ENCODE data around the gene MRPL36. TPM values are rescaled to one million over a fixed set of nuclear protein-coding genes. Genes with fewer than 3 reads are reported as not detected.

Gene MRPL36
- total RNA-seq, 2 experiments from 2014 or later: 104 to 108 TPM

DNA sequence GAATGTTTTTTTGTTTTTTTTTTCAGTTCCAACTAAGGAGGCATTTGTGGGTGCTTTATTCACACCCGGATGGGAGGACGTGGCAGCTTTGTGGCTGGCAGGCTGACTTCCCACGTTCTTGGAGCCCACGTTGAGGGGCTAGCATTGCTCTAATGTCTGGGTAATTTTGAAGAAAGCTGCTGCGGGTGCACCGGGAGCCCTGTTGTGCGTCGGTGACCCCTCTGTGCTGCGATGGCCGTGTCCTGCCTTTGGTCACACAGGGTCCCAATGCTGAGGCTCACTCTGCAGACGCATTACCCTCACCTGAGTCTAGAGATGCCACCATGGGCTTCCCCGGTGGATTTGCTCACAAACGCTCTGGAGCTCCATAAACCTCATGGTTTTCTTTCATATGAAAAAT lies 35.8 kb upstream of the MRPL36 start:
- Mint-ChIP-seq H3K4me3 (no peak overlapping the region), H3K9me3 (no peaks in the 10 kb centered on the region), H3K27me3 (peaks cover 20% of the 10 kb centered on the region), H3K27ac (no peak overlapping the region), H3K4me1 (no peaks in the 10 kb centered on the region), H3K36me3 (no peaks in the 10 kb centered on the region)
- DNase-seq: no peak

DNA sequence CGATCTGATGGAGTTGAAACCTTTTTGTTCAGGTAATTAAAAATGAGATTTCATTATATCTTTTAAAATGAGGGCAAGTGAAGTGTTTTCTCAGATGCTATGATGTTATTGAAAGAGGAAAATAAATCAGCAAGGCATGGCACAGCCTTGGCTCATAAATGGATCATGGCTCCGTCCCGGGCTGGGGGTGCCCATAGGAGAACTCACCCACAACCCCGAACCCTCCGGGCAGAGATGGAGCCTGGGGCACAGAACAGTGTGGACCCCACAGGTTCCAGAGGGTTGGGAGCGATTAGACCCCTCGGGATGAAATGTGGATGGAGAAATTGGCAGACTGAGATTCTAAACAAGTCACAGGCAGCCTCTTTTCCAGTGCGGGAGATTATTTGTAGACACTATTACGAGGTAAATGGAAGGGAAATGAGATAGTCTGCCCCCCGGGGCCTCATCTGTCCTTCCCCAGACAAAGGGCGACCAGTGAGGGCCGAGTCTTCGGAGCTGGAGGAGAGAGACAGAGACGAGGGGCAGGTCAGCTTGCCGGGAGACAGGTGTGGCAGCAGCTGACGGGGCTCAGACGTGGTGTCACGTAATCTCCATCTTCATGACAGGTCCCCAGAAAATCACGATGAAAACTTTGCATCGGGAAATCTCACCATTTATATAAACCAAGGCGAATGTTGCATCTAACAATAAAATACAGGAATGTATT lies 35.2 kb upstream of the MRPL36 start:
- no peak for DNase-seq
- Mint-ChIP-seq H3K27ac (no peak overlapping the region), H3K9me3 (no peaks in the 10 kb centered on the region), H3K4me1 (no peaks in the 10 kb centered on the region), H3K27me3 (peaks cover 16% of the 10 kb centered on the region), H3K36me3 (no peaks in the 10 kb centered on the region), H3K4me3 (no peak overlapping the region)

DNA sequence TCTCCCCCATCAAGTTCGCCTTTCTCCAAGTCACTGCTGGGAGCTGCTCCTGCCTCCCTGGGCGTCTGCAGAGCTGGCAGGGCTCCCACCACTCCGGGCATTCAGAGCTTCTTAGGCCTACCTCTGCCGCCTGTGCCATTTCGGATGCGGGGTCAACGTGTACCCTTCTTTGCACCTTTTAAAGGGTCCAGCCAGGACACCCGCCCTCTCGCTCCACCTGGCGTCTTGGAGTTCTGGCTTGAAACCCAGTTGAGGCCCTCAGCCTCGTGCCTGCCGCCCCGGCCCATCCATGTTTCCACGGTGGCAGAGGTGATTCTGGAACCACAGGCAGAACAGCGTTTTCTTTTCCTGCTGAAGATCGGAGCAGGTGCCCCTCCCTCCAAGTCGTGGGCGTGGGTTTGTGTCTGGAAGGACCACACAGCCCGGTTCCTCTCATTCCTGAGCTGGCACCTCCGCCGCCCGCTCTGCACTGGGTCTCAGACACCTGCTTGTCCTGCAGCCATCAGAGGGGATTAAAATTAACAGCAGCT lies 34.5 kb upstream of the MRPL36 start:
- no peak for DNase-seq
- H3K4me3 Mint-ChIP-seq: no peak overlapping the region
- H3K36me3 Mint-ChIP-seq: no peaks in the 10 kb centered on the region
- H3K9me3 Mint-ChIP-seq: no peaks in the 10 kb centered on the region
- no peak overlapping the region for H3K27ac Mint-ChIP-seq
- peaks cover 9% of the 10 kb centered on the region for H3K27me3 Mint-ChIP-seq
- H3K4me1 Mint-ChIP-seq: no peaks in the 10 kb centered on the region

DNA sequence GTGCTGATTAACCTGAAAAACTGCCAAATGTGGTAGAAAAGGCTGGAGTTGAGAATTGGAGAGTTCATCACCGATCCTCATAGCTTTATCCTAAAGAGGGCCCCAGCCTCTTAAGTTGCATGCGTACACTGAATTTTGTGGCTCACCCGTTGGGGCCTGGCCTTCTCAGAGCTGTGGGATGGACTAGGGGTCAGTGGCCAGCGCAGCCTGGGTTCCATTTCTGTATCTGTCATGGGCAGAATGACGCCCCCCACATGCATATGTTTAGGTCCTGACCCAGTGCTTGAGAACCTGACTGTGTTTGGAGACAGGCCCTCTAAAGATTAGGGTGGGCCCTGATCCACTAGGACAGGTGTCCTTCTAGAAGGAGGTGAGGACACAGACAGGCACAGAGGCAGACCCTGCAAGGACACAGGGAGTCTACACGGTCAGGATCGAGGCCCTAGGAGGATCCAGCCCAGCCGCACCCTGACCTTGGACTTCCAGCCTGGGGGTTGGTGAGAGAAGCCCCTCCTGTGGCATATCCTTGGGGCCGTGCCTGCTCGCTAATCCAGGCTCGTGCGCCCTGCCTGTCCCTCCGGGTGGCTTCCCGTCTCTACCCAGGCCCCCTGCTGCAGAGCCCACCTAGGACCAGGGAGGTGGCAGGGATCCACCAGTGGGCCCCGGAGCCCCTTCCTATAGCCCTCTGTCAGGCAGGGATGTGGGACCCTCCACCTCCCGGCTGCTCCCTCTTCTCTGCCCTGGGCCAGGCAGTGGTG lies 33.8 kb upstream of the MRPL36 start:
- Mint-ChIP-seq H3K4me1 (no peaks in the 10 kb centered on the region), H3K9me3 (no peaks in the 10 kb centered on the region), H3K27me3 (peaks cover 6% of the 10 kb centered on the region), H3K36me3 (no peaks in the 10 kb centered on the region), H3K4me3 (no peak overlapping the region), H3K27ac (no peak overlapping the region)
- no peak for DNase-seq

DNA sequence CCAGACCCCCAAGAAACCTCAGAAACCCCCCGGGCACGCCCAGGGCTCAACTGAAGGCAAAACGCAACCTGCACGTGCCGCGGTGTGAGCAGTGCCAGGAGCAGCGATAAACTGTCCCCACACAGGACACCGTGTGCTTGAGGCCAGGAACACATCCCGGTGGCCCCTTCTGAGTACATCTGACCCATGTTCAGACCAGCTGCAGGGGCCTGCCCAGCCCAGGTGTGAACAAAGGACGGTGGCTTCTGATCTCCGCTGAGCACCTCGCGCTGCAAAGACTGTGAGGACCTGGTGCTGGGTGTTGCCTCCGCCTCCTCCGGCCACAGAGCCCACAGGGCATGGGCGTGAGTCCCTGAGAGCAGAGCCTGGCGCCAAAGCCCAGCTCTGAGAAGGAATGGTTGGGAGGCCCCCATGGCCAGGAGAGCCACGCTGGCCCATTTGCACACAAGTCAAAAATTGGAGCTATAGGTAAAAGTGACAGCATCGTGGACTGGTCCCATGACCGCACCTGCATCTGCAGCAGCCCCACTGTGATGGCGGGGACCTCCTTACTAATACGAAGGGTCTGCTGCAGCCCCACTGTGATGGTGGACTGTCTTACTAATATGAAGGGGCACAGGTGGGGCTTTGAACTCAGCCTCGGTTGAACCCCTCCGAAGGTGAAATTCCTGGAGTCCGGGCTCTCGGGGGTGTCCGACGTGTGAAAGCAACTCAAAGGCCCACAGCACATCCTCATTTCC lies 33.0 kb upstream of the MRPL36 start:
- Mint-ChIP-seq H3K4me3 (no peak overlapping the region), H3K36me3 (no peaks in the 10 kb centered on the region)

DNA sequence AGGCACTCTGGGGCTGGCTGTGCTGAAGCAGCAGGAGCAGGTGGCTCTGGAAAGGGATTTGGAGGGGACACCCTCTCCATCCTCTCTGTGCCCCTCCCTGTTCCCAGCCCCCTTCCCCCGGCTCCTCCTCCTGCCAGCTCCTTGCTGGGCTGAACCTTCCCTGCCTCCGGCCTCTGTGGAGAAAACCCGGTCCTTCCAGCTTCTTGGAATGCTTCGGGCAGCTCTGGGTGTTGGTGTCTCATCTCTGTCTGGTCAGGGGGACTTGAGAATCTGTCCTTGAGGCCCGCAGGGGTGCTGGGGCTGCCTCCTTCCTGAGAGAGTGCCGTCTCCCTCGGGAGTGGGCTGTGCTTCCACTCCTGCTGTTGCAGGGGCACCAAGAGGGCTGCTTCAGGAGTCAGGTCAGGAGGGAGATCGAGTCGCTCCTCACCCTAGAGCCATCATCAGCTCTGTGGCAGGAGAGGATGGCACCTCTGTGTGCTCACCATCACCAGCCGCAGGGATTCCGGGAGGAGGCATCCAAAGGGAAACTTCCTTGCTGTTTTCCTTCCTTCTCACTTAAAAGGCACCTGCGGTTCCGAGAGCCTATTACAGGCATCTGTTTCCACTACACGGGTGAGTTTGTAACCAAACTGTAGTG lies 32.2 kb upstream of the MRPL36 start:
- no peaks in the 10 kb centered on the region for H3K36me3 Mint-ChIP-seq
- no peaks in the 10 kb centered on the region for H3K4me1 Mint-ChIP-seq
- no peak for DNase-seq
- H3K27me3 Mint-ChIP-seq: peaks cover 6% of the 10 kb centered on the region
- no peak overlapping the region for H3K27ac Mint-ChIP-seq
- H3K9me3 Mint-ChIP-seq: no peaks in the 10 kb centered on the region
- H3K4me3 Mint-ChIP-seq: no peak overlapping the region

More for the DNA sequence above, 33.0 kb upstream of the MRPL36 start:
- H3K27ac Mint-ChIP-seq: no peak overlapping the region
- H3K9me3 Mint-ChIP-seq: no peaks in the 10 kb centered on the region
- H3K27me3 Mint-ChIP-seq: peaks cover 6% of the 10 kb centered on the region
- no peaks in the 10 kb centered on the region for H3K4me1 Mint-ChIP-seq
- no peak for DNase-seq

DNA sequence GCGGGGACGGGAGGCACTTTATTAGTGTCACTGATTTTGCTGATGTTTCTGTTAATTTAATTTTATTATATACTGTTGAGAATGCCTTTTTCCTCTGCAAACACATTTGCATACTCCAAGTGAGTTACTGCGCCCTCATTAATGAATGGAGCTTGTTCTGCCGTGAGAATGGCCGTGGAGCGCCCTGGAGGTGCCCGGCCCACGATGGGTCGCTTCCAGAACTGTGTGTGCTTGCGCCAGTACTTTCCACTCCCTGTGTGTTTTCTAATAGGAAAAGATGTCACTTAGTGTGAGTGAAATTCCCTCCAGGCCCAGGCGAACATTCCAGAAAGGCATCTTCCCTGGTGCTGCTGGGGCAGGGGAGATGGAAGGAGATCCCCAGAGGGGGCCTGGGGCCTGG lies 31.6 kb upstream of the MRPL36 start:
- Mint-ChIP-seq H3K4me3 (no peak overlapping the region), H3K27ac (no peak overlapping the region), H3K36me3 (no peaks in the 10 kb centered on the region), H3K9me3 (no peaks in the 10 kb centered on the region), H3K27me3 (peaks cover 6% of the 10 kb centered on the region), H3K4me1 (no peaks in the 10 kb centered on the region)
- DNase-seq: no peak

DNA sequence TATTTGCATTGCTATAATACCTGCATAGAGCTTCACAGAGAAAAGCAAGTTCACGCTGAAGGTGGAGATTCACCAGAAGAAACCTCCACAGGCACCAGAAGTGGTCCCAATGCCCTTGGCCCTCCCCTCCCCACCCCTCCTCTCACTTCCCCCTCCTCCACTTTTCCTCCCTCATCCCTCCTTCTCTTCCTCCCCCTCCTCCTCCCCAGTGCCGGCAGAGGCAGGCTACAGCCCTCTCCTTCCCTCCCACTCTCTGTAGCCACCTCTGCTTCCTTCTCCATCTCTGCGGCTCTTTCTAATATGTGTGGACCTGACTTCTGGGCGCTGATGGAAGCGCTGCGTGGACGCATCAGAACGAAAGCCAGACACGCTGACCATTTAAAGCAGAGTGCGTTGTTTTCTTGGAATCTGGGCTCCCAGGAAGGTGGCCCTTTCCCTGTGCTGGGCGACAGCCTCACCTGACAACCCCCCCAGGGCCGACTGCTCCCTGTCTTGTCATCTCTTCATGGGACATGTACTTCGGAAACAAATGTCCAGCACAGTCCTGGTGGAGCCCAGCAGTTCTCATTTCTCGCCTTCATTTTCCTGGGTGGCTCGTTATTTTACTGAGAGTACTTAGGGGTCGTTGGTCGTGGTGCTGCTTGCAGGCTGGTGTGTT lies 31.1 kb upstream of the MRPL36 start:
- H3K36me3 Mint-ChIP-seq: no peaks in the 10 kb centered on the region
- DNase-seq: no peak
- peaks cover 6% of the 10 kb centered on the region for H3K27me3 Mint-ChIP-seq
- H3K4me3 Mint-ChIP-seq: no peak overlapping the region
- no peak overlapping the region for H3K27ac Mint-ChIP-seq
- H3K9me3 Mint-ChIP-seq: no peaks in the 10 kb centered on the region
- no peaks in the 10 kb centered on the region for H3K4me1 Mint-ChIP-seq

DNA sequence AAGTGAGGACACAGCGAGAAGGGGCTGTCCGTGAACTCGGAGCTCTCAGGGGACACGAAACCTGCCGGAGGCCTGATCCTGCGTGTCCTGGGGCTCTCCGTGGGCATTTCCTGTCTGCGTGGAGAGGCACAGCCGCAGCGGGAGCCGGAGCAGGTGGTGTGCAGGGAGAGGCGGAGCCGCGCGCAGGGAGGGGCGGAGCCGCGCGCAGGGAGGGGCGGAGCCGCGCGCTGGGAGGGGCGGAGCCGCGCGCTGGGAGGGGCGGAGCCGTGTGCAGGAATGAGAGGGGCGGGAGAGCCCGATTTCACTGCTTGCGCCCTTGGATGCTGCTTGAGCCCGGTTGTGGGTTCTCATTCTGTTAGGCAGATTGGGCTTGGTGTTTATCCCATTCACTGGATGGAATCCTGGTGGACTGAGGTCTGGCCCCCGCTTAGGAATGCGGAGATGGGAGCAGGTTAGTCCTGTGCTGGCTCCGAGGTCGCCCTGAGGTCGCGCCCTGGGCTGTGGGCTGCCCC lies 28.3 kb upstream of the MRPL36 start:
- H3K9me3 Mint-ChIP-seq: no peaks in the 10 kb centered on the region
- H3K4me3 Mint-ChIP-seq: no peak overlapping the region
- H3K36me3 Mint-ChIP-seq: no peaks in the 10 kb centered on the region
- peak; percentile 11 for DNase-seq
- H3K27ac Mint-ChIP-seq: no peak overlapping the region
- no peaks in the 10 kb centered on the region for H3K27me3 Mint-ChIP-seq
- H3K4me1 Mint-ChIP-seq: no peaks in the 10 kb centered on the region

DNA sequence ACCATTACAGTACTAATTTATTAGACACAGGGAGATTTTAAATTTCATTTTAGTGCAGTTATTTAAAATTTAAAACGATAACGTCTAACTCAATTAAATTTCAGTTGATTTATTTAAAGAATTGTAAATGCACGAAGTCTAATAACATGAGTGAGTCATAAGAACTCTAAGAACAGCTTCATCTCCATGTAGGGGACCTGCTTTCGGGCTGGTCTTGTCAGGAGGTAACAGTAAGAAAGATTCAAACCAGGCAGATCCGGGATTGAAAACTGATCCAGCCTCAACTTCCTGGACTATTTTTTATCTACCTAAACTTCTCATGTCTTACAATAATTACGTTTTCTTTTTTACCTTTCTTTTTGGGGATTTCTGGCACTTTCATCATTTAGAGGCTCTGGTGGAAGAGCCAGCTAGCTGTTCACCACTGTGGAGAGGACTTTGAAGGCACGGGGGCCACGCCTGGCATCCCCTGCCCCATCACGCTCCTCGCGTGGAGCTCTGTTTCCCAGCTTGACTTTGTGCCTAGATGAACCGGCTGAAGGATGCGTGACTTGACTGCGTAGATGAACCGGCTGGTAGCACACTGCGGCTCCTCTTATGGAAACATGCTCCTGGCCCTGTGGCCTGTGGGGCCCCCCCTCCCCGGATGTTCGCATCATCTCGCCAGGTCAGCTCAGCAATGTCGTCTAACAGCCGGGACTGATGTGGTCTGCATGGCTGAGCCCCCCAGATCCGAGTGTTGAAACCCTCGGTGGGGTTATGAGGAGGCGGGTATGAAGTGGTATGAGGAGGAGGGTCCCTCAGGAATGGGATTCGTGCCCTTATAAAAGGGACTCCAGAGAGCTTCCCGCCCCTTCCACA lies 27.6 kb upstream of the MRPL36 start:
- H3K27me3 Mint-ChIP-seq: no peaks in the 10 kb centered on the region
- no peaks in the 10 kb centered on the region for H3K9me3 Mint-ChIP-seq
- H3K4me3 Mint-ChIP-seq: no peak overlapping the region
- H3K27ac Mint-ChIP-seq: no peak overlapping the region
- H3K36me3 Mint-ChIP-seq: no peaks in the 10 kb centered on the region
- no peak for DNase-seq
- H3K4me1 Mint-ChIP-seq: no peaks in the 10 kb centered on the region

DNA sequence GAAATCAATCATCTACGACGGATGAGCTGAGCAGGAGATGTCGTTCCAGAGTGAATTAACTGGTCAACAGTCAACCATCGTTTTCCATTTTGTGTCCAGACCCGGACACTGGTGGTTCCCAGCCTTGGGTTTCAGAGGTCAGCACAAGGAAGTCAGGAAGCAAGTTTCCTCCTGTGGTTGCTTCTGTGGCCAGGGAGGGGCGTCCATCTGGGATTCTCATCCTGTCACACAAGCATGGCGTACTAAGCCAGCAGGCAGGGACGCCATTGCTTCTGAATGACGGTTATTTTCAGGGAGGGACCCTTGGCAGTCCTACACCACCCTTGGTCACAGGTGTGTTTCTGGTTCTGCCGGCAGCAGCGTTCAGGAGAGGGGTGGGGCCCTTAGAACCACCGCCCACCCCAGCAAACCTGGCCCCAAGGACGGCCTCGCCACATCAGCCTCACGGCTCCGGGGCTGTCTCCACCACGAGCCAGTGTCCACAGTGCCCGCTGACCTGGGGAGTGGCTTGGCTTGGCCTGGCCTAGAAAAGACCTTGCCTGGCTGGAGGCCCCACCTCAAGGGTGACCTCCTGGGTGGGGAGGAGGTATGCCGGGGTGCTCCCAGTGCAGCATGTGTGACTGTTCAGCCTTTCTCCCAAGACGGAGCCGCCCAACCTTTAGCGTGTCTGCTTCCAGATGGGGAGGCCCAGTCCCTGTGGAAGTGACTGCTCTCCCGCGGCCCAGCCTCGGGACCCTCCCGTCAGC lies 26.8 kb upstream of the MRPL36 start:
- H3K4me1 Mint-ChIP-seq: no peaks in the 10 kb centered on the region
- no peak overlapping the region for H3K4me3 Mint-ChIP-seq
- H3K27ac Mint-ChIP-seq: no peak overlapping the region
- peaks cover 6% of the 10 kb centered on the region for H3K36me3 Mint-ChIP-seq
- no peaks in the 10 kb centered on the region for H3K9me3 Mint-ChIP-seq
- no peaks in the 10 kb centered on the region for H3K27me3 Mint-ChIP-seq
- no peak for DNase-seq

DNA sequence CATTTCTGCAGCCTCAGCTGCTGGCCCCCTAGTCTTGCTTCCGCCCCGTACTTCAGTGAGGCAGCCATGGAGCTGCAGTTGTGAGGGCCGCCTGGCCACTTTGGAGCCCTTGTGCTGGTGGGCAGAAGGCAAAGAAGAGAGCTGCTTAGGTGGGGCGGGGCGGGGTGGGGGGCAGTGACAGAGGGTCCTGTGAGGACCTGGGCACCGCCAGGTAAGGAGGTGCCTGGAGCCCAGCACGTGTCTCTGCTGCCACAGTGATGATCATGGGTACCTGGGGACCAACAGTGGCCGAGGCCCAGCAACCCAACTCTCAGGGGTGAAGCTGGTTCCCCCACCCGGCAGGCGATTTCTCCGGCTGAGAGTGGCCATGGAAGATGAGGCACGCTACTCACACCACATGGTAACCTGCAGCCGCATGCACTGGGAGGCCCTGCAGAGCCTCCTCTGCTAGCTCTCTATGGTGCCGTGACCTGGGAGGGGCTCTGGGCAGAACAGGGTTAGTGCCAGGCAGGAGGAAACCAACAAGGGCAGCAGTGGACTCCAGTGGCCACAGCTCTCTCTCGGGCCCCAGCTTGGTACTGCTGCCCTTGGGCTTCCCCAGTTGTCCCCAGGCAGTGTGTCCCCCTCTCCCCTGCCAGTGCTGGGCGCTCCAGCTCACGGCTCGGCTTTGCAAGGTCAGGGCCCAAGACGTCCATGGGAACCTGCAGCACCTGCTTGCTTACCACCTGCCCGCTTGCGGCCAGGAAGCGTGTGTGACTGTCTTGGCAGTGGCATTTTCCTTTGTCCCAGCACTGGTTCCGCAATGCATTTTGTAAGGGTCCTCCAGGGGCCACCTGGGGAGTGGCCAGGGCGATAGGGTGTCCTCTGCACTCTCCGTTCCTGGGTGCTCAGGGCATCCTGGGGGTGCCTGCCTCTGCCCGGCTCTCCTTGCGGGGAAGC lies 25.5 kb upstream of the MRPL36 start:
- H3K27me3 Mint-ChIP-seq: no peaks in the 10 kb centered on the region
- no peak for DNase-seq
- H3K4me1 Mint-ChIP-seq: no peaks in the 10 kb centered on the region
- H3K9me3 Mint-ChIP-seq: no peaks in the 10 kb centered on the region
- no peak overlapping the region for H3K27ac Mint-ChIP-seq
- no peak overlapping the region for H3K4me3 Mint-ChIP-seq
- peaks cover 10% of the 10 kb centered on the region for H3K36me3 Mint-ChIP-seq
